Uterus (tissue), 2 donors: ENCODE measurements around the gene ADAMTSL5.

ENCODE experiments used
- POLR2A ChIP-seq, 2 donors: fragments of 450-650 bp; IDR thresholded peaks; one replicate each; pipeline ENCODE4 v1.6.1; 2016; ENCODE audit warnings: antibody characterized with exemption in 2 of 2, mild to moderate bottlenecking in 1 of 2, moderate library complexity in 1 of 2
- TF ChIP-seq, protein P1 (sequence below), 4 experiments: fragments of 200-600 bp in 2 of 4; fragments of 450-650 bp in 2 of 4; sonication (generic) in 2 of 4; IDR thresholded peaks; one replicate each; pipeline ENCODE4 v1.5.1; 2016 to 2019; ENCODE audit warnings: antibody characterized with exemption in 4 of 4, mild to moderate bottlenecking in 2 of 4, moderate library complexity in 1 of 4

DNA sequence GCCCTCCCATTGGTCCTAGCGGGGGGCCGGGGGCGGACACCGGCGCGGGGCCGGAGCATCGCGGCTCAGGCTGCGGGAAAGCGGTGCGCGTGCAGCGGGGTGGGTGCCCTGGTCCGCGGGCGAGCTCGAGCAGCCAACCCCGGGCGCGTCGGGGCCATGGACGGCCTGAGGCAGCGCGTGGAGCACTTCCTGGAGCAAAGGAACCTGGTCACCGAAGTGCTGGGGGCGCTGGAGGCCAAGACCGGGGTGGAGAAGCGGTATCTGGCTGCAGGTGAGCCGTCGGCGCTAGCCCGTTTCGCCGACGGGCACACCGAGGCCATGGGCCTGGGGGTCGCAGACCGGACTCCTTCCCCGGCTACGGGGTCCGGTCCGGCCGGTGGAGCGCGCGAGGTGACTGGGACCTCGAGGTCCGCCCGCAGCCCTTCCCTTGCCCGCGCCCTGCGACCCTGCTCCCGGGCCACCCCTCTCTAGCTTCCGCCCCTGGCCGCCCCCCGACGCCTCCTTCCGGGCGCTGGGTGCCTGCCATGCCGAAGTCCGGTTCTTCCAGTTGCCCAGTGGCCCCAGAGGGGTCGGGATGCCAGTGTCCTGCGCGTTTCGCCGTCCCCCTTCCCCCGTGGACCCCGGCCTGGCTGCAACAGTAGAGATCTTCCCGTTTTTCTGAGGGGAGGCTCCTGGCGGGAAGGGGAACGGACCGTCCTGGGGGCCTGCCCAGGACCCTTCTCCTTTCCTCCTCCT is 21.5 kb downstream of the ADAMTSL5 start, which contains the start of gene REEP6:
- TF ChIP-seq, protein P1, sequence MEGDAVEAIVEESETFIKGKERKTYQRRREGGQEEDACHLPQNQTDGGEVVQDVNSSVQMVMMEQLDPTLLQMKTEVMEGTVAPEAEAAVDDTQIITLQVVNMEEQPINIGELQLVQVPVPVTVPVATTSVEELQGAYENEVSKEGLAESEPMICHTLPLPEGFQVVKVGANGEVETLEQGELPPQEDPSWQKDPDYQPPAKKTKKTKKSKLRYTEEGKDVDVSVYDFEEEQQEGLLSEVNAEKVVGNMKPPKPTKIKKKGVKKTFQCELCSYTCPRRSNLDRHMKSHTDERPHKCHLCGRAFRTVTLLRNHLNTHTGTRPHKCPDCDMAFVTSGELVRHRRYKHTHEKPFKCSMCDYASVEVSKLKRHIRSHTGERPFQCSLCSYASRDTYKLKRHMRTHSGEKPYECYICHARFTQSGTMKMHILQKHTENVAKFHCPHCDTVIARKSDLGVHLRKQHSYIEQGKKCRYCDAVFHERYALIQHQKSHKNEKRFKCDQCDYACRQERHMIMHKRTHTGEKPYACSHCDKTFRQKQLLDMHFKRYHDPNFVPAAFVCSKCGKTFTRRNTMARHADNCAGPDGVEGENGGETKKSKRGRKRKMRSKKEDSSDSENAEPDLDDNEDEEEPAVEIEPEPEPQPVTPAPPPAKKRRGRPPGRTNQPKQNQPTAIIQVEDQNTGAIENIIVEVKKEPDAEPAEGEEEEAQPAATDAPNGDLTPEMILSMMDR (IDR thresholded peaks at IDR 0.05) = no peak
- peak in 1 of 2 donors; percentile 52 for TF ChIP-seq POLR2A (IDR thresholded peaks at IDR 0.05)
